Measurements from ENCODE around the gene TMEM115.

Gene TMEM115

GRCh38 chr3:50378757-50379156 lies 19.4 kb upstream of the TMEM115 start:
- in situ Hi-C loops (cut with MboI; ENCODE audit: low sequenced_read_pairs), result no loop called here

GRCh38 chr3:50378024-50378423 lies 18.7 kb upstream of the TMEM115 start:
- in situ Hi-C loops (cut with MboI; ENCODE audit: low sequenced_read_pairs), result no loop called here

GRCh38 chr3:50375258-50375931 lies 16.1 kb upstream of the TMEM115 start:
- in situ Hi-C loops (cut with MboI; ENCODE audit: low sequenced_read_pairs), result no loop called here

GRCh38 chr3:50374363-50375257 lies 15.3 kb upstream of the TMEM115 start:
- in situ Hi-C loops (cut with MboI; ENCODE audit: low sequenced_read_pairs), result loop anchor here (25.0 kb wide), 1 partner anchor 163 kb away; no protein-coding TSS in a partner anchor

GRCh38 chr3:50373146-50374051 lies 14.1 kb upstream of the TMEM115 start:
- in situ Hi-C loops (cut with MboI; ENCODE audit: low sequenced_read_pairs), result loop anchor here (25.0 kb wide), 1 partner anchor 164 kb away; no protein-coding TSS in a partner anchor

GRCh38 chr3:50372349-50372748 lies 13.0 kb upstream of the TMEM115 start:
- in situ Hi-C loops (cut with MboI; ENCODE audit: low sequenced_read_pairs), result loop anchor here (25.0 kb wide), 1 partner anchor 165 kb away; no protein-coding TSS in a partner anchor

- in situ Hi-C loops (cut with MboI; ENCODE audit: low sequenced_read_pairs), result loop anchor here (25.0 kb wide), 1 partner anchor 166 kb away; no protein-coding TSS in a partner anchor
These were observed 11.9 kb upstream of the TMEM115 start for GRCh38 chr3:50371133-50371685.

- in situ Hi-C loops (cut with MboI; ENCODE audit: low sequenced_read_pairs), result loop anchor here (25.0 kb wide), 1 partner anchor 167 kb away; no protein-coding TSS in a partner anchor
These were observed 11.3 kb upstream of the TMEM115 start for GRCh38 chr3:50370594-50370993.

GRCh38 chr3:50369012-50369670 lies 9.8 kb upstream of the TMEM115 start:
- in situ Hi-C loops (cut with MboI; ENCODE audit: low sequenced_read_pairs), result loop anchor here (25.0 kb wide), 1 partner anchor 168 kb away; no protein-coding TSS in a partner anchor

- in situ Hi-C loops (cut with MboI; ENCODE audit: low sequenced_read_pairs), result loop anchor here (25.0 kb wide), 1 partner anchor 171 kb away; no protein-coding TSS in a partner anchor
These were observed 6.5 kb upstream of the TMEM115 start for GRCh38 chr3:50365842-50366220.

GRCh38 chr3:50365080-50365841 lies 5.9 kb upstream of the TMEM115 start:
- in situ Hi-C loops (cut with MboI; ENCODE audit: low sequenced_read_pairs), result loop anchor here (25.0 kb wide), 1 partner anchor 172 kb away; no protein-coding TSS in a partner anchor

GRCh38 chr3:50364573-50365079 lies 5.3 kb upstream of the TMEM115 start:
- in situ Hi-C loops (cut with MboI; ENCODE audit: low sequenced_read_pairs), result loop anchor here (25.0 kb wide), 1 partner anchor 173 kb away; no protein-coding TSS in a partner anchor

- in situ Hi-C loops (cut with MboI; ENCODE audit: low sequenced_read_pairs), result loop anchor here (25.0 kb wide), 1 partner anchor 178 kb away; no protein-coding TSS in a partner anchor
These were observed 414 bp upstream of the TMEM115 start for GRCh38 chr3:50359760-50360110.

- in situ Hi-C loops (cut with MboI; ENCODE audit: low sequenced_read_pairs), result loop anchor here (25.0 kb wide), 1 partner anchor 179 kb away; no protein-coding TSS in a partner anchor
These were observed 888 bp downstream of the TMEM115 start for GRCh38 chr3:50358355-50358910.

- in situ Hi-C loops (cut with MboI; ENCODE audit: low sequenced_read_pairs), result loop anchor here (25.0 kb wide), 1 partner anchor 180 kb away; no protein-coding TSS in a partner anchor
These were observed 1.8 kb downstream of the TMEM115 start for GRCh38 chr3:50357481-50357880.

- in situ Hi-C loops (cut with MboI; ENCODE audit: low sequenced_read_pairs), result loop anchor here (25.0 kb wide), 1 partner anchor 181 kb away; no protein-coding TSS in a partner anchor
These were observed 2.8 kb downstream of the TMEM115 start for GRCh38 chr3:50356553-50356952.

GRCh38 chr3:50355829-50356552 lies 3.3 kb downstream of the TMEM115 start:
- in situ Hi-C loops (cut with MboI; ENCODE audit: low sequenced_read_pairs), result loop anchor here (25.0 kb wide), 1 partner anchor 181 kb away; no protein-coding TSS in a partner anchor
